GM23338 (cell line): ENCODE measurements around the gene BZW2.

Source experiments
- CREB1 ChIP-seq: fragments of 250-450 bp; sonication (Bioruptor Pico); IDR thresholded peaks from 2 replicates; pipeline ENCODE4 v1.5.0; 2020; ENCODE audit warnings: low read depth, mild to moderate bottlenecking, moderate library complexity
- CTCF ChIP-seq, 2 experiments: fragments of 200-600 bp in 1 of 2; sonication (generic) in 1 of 2; conservative IDR thresholded peaks; 2 replicates each; pipeline versions ENCODE4 v1.5.1 to v1.6.1; 2016 to 2017; ENCODE audit warnings: antibody characterized with exemption in 2 of 2, low read depth in 2 of 2, mild to moderate bottlenecking in 2 of 2, moderate library complexity in 1 of 2
- ETS1 ChIP-seq: IDR thresholded peaks from 2 replicates; pipeline ENCODE4 v1.6.1; 2016; ENCODE audit warnings: antibody characterized with exemption
- EZH2 ChIP-seq: fragments of 200-600 bp; sonication (generic); IDR thresholded peaks from one replicate; pipeline ENCODE4 v1.8.0; 2017; ENCODE audit warnings: antibody characterized with exemption, mild to moderate bottlenecking, low read depth; ENCODE audit not compliant: unreplicated experiment
- EZH2phosphoT487 ChIP-seq: fragments of 200-600 bp; sonication (generic); IDR thresholded peaks from one replicate; pipeline ENCODE4 v1.8.1; 2018; ENCODE audit warnings: antibody characterized with exemption; ENCODE audit not compliant: unreplicated experiment
- JUNB ChIP-seq: IDR thresholded peaks from one replicate; pipeline ENCODE4 v1.6.1; 2016; ENCODE audit warnings: antibody characterized with exemption; ENCODE audit not compliant: unreplicated experiment
- NANOG ChIP-seq: IDR thresholded peaks from 2 replicates; pipeline ENCODE4 v1.6.1; 2016; ENCODE audit warnings: antibody characterized with exemption, borderline replicate concordance
- POLR2AphosphoS5 ChIP-seq: IDR thresholded peaks from 2 replicates; pipeline ENCODE4 v1.6.1; 2016; ENCODE audit warnings: antibody characterized with exemption, low read depth
- REST ChIP-seq: IDR thresholded peaks from one replicate; pipeline ENCODE4 v1.6.1; 2018; ENCODE audit warnings: antibody characterized with exemption; ENCODE audit not compliant: unreplicated experiment
- STAT1 ChIP-seq: IDR thresholded peaks from one replicate; pipeline ENCODE4 v1.6.1; 2016; ENCODE audit warnings: antibody characterized with exemption; ENCODE audit not compliant: unreplicated experiment
- ZNF114 ChIP-seq: fragments of 250-450 bp; sonication (Bioruptor Pico); IDR thresholded peaks from 2 replicates; pipeline ENCODE4 v1.5.0; 2020; ENCODE audit warnings: mild to moderate bottlenecking, moderate library complexity
- ZNF331 ChIP-seq: fragments of 250-450 bp; sonication (Bioruptor Pico); IDR thresholded peaks from 2 replicates; pipeline ENCODE4 v1.5.0; 2020; ENCODE audit warnings: low read depth, mild to moderate bottlenecking, moderate library complexity

DNA sequence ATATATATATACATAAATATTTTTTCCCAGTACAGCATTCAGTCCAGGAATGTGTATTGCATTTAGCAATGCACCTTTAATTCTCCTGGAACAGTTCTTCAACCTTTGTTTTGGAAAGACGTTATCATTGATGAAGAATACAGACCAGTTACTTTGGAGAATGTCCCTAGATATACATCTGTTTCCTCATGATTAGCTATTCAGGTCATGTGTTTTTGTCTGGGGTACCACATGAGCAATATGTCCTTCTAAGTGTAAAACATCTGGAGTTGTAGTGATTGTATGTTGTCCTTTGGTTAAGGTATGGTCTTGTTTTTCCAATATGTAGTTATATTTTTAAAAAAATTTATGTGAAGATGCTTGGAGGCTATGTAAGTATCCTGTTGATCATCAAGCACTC is 10.2 kb downstream of the BZW2 start:
- TF ChIP-seq POLR2AphosphoS5 (no peak), JUNB (no peak), CTCF (conservative IDR thresholded peaks at IDR 0.05; ENCODE audit: low read depth in 2 of 2) (no peak), NANOG (no peak), EZH2 (no peak), REST (no peak), EZH2phosphoT487 (no peak), ETS1 (no peak), CREB1 (CRISPR knock-in tag) (no peak), STAT1 (no peak), ZNF114 (CRISPR knock-in tag) (no peak), ZNF331 (CRISPR knock-in tag) (no peak)
